ENCODE data around the gene VHLL. TPM values are rescaled to one million over a fixed set of nuclear protein-coding genes. Genes with fewer than 3 reads are reported as not detected.
"Not testable (repeated sequence)": the region's sequence is repeated elsewhere in the genome, so short reads cannot be mapped to it uniquely, and the experiment has no call there.

Gene VHLL
- total and polyA plus RNA-seq, 3 donors from 2014 or later: 1.7 to 1.8 TPM; not detected in 1

- H3K4me1 ChIP-seq: peaks cover 6% of the 10 kb centered on the region
- H3K9me3 ChIP-seq: no peaks in the 10 kb centered on the region
- TF ChIP-seq CTCF (IDR thresholded peaks at IDR 0.05) (no peak), POLR2A (IDR thresholded peaks at IDR 0.05) (no peak)
- H3K4me3 ChIP-seq: no peak overlapping the region
- DNase-seq: no peak
- intact Hi-C loops (cut with DNase I; ENCODE audit: low total_unique reads): no loop called here
- H3K27me3 ChIP-seq: no peaks in the 10 kb centered on the region
- no peaks in the 10 kb centered on the region for H3K36me3 ChIP-seq (ENCODE audit: low read depth, missing control alignments)
- no peak overlapping the region for H3K27ac ChIP-seq
- 71 to 74% methylated on average over 4 of the region's 4 CpGs for WGBS, 2 donors
These were observed 37.1 kb upstream of the VHLL start for GRCh38 chr1:156336242-156336641.

- WGBS, 2 donors: 96 to 97% methylated on average over 9 of the region's 9 CpGs
- intact Hi-C loops (cut with DNase I; ENCODE audit: low total_unique reads); H3K36me3 ChIP-seq (ENCODE audit: low read depth, missing control alignments); H3K4me3 ChIP-seq; H3K9me3 ChIP-seq; DNase-seq; H3K27me3 ChIP-seq; H3K4me1 ChIP-seq; H3K27ac ChIP-seq: not testable (repeated sequence)
These were observed 24.1 kb upstream of the VHLL start for GRCh38 chr1:156323179-156323578.

DNA sequence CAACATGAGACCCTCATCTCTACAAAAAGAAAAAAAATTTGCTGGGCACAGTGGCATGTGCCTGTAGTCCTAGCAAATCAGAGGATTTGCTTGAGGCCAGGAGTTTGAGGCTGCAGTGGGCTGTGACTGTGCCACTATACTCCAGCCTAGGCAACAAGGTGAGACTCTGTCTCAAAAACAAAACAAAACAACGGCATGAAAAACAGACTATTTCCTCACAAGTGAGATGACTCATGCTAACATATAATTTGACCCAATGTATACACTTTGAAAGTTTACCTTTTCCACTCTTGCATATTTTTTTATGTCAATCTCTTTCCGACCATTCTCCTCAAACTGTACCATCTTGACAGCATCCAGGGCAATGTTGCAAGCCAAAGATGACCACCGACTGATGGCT, 21.5 kb upstream of the VHLL start:
- WGBS, 2 donors: 81 to 83% methylated on average over 3 of the region's 3 CpGs
- no peaks in the 10 kb centered on the region for H3K9me3 ChIP-seq
- H3K4me1 ChIP-seq: no peaks in the 10 kb centered on the region
- H3K27me3 ChIP-seq: no peaks in the 10 kb centered on the region
- H3K4me3 ChIP-seq: no peak overlapping the region
- no peak overlapping the region for H3K27ac ChIP-seq
- TF ChIP-seq POLR2A (IDR thresholded peaks at IDR 0.05) (no peak), CTCF (IDR thresholded peaks at IDR 0.05) (no peak)
- intact Hi-C loops (cut with DNase I; ENCODE audit: low total_unique reads): no loop called here
- DNase-seq: no peak
- no peaks in the 10 kb centered on the region for H3K36me3 ChIP-seq (ENCODE audit: low read depth, missing control alignments)

DNA sequence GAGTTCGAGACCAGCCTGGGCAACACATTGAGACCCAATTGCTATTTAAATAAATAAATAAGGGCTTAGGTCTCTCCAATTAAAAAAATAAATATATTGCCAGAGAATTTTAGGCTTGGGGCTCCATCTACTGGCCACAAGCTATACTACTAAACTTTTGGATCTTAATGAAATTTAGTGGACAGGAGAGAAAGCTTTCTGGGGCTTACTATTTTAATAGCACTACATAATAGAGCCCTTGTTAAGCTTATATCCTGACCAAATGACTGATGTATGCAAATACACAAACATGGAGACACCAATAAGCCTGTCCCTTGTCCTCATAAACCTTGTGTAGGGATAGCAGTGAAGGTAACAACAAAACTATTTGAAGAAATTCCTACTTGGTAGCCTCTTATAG, 20.6 kb upstream of the VHLL start:
- H3K4me3 ChIP-seq: no peak overlapping the region
- no peak for DNase-seq
- no peaks in the 10 kb centered on the region for H3K4me1 ChIP-seq
- TF ChIP-seq POLR2A (IDR thresholded peaks at IDR 0.05) (no peak), CTCF (IDR thresholded peaks at IDR 0.05) (peak in 2 of 3 experiments; percentile 36 to 48)
- intact Hi-C loops (cut with DNase I; ENCODE audit: low total_unique reads): no loop called here
- no peaks in the 10 kb centered on the region for H3K27me3 ChIP-seq
- no peak overlapping the region for H3K27ac ChIP-seq
- H3K9me3 ChIP-seq: no peaks in the 10 kb centered on the region
- 67 to 72% methylated on average over 1 of the region's 1 CpG for WGBS, 2 donors
- no peaks in the 10 kb centered on the region for H3K36me3 ChIP-seq (ENCODE audit: low read depth, missing control alignments)

DNA sequence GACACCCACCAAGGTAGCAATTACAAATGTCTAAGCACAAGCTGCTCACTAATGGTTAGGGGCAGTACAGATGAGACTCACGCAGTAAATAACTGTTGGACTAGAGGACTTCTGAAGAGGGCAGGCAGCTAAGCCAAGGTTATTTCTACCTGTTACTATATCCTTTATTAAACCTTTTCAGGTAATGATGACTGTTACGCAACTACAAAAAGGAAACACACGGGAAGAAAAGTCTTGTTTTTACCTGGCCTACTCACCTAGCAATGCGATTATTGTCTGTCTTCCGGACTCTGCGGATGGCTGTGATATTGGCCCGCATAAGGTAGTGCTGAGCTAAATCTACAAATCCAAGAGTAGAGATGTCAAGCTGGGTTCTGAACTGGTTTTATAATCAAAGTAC, 17.8 kb upstream of the VHLL start:
- H3K36me3 ChIP-seq (ENCODE audit: low read depth, missing control alignments): no peaks in the 10 kb centered on the region
- intact Hi-C loops (cut with DNase I; ENCODE audit: low total_unique reads): no loop called here
- no peak for DNase-seq
- WGBS, 2 donors: 91% methylated on average over 7 of the region's 7 CpGs
- H3K27ac ChIP-seq: no peak overlapping the region
- no peaks in the 10 kb centered on the region for H3K4me1 ChIP-seq
- no peak for TF ChIP-seq CTCF (IDR thresholded peaks at IDR 0.05)
- no peak for TF ChIP-seq POLR2A (IDR thresholded peaks at IDR 0.05)
- no peaks in the 10 kb centered on the region for H3K9me3 ChIP-seq
- H3K27me3 ChIP-seq: no peaks in the 10 kb centered on the region
- H3K4me3 ChIP-seq: no peak overlapping the region
